ENCODE results near the gene FAM25A.

The FAM25A gene

DNA sequence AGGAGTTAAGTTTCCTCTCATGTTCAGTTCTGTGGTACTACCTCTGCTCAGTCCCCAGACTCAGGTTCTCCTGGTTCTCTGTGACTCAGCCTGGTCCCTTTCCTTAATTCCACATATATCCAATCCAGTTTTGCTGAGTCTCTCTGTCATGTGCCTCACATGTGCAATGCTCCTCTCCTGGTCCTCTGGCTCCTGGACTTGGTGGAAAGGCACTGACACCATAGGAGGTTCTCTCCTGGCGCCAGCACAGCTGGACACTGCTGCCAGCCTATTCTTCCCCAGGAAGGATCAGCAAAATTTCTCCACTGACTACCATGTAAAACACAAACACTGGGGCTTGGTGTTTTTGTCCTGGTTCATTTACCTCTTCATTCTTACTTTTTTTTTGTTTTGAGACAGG lies 46.8 kb downstream of the FAM25A start:
- no peak for DNase-seq

DNA sequence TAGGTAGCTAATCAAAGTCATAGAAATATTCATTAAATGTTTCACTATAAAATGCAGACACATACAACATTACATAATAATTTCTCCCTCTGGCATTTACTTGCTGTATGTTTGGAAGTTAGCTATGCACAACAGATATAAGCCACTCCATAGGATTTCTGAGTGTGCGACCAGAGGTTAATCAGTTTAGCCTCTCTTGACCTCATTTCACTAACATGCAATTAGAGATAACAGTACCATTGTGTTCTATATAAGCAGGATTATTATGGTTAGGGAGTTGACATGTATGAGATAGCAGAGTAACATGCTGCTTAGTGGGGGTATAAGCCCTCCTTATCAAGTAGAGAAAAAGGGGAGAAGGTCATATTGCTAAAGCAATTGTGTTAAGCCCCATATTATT lies 48.2 kb downstream of the FAM25A start:
- DNase-seq: no peak

DNA sequence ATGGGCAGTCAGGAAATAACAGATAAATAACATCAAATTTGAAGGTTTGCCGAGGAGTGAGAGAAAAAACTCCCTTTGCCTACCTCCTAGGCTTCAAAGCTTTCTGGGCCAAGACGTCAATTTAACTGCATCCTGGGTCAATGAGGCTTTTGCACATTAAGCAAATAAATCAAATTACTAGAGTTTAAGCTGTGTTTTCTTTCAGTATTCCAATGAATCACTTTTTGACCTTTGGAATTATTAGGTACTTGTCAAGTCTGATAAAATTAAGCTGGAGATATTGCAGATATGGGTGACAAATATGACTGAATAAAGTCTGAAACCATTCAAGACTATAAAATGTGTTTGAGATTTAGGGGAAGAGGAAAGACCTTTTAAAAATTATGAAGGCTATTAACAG lies 52.4 kb downstream of the FAM25A start:
- no peak for DNase-seq

Measured in NCI-H69 (cell line).